H9 (cell line): ENCODE measurements around the gene KLHDC3. TPM values are rescaled to one million over a fixed set of nuclear protein-coding genes. Genes with fewer than 3 reads are reported as not detected.

Source experiments
- DNase-seq: peaks from one replicate; pipeline ENCODE4 v3.0.0-alpha.2; 2017
- H2AFZ ChIP-seq: one replicate; pipeline ENCODE4 v1.6.1; 2013; ENCODE audit warnings: mild to moderate bottlenecking, low read length, control low read depth, moderate library complexity
- H2AK5ac ChIP-seq: 2 replicates; pipeline ENCODE4 v1.6.1; 2013; ENCODE audit warnings: low read length, control low read depth, mixed read lengths; ENCODE audit not compliant: insufficient read length
- H2BK120ac ChIP-seq: one replicate; pipeline ENCODE4 v1.6.1; 2013; ENCODE audit warnings: low read depth, mild to moderate bottlenecking, low read length, control low read depth, inconsistent platforms; ENCODE audit not compliant: poor library complexity, severe bottlenecking
- H2BK12ac ChIP-seq: 2 replicates; pipeline ENCODE4 v1.6.1; 2013; ENCODE audit warnings: low read length, control low read depth, mixed read lengths, low read depth; ENCODE audit not compliant: insufficient read length
- H2BK15ac ChIP-seq: 2 replicates; pipeline ENCODE4 v1.6.1; 2013; ENCODE audit warnings: low read depth, low read length, control low read depth
- H2BK20ac ChIP-seq: one replicate; pipeline ENCODE4 v1.6.1; 2013; ENCODE audit warnings: low read depth, mild to moderate bottlenecking, low read length, control low read depth, inconsistent platforms; ENCODE audit not compliant: poor library complexity, severe bottlenecking
- H2BK5ac ChIP-seq: 2 replicates; pipeline ENCODE4 v1.6.1; 2013; ENCODE audit warnings: low read length, control low read depth, mixed read lengths; ENCODE audit not compliant: insufficient read length
- H3K14ac ChIP-seq: 2 replicates; pipeline ENCODE4 v1.6.1; 2013; ENCODE audit warnings: low read length, control low read depth; ENCODE audit not compliant: insufficient read depth
- H3K18ac ChIP-seq: 2 replicates; pipeline ENCODE4 v1.6.1; 2013; ENCODE audit warnings: low read depth, mild to moderate bottlenecking, mixed read lengths, low read length, control low read depth; ENCODE audit not compliant: insufficient read length
- H3K23ac ChIP-seq: 2 replicates; pipeline ENCODE4 v1.6.1; 2013; ENCODE audit warnings: low read length, control low read depth, mixed read lengths, low read depth; ENCODE audit not compliant: insufficient read length
- H3K23me2 ChIP-seq: 2 replicates; pipeline ENCODE4 v1.6.1; 2013; ENCODE audit warnings: low read depth, mild to moderate bottlenecking, mixed read lengths, low read length, control low read depth; ENCODE audit not compliant: insufficient read length, poor library complexity, severe bottlenecking
- H3K27ac ChIP-seq: 2 replicates; pipeline ENCODE4 v1.5.1; 2013; ENCODE audit warnings: low read length, control low read depth, mixed read lengths, low read depth; ENCODE audit not compliant: insufficient read length
- H3K27me3 ChIP-seq: 2 replicates; pipeline ENCODE4 v1.6.1; 2013; ENCODE audit warnings: low read length, control low read depth, inconsistent platforms; ENCODE audit not compliant: insufficient read depth
- H3K4ac ChIP-seq: 2 replicates; pipeline ENCODE4 v1.6.1; 2013; ENCODE audit warnings: low read depth, mild to moderate bottlenecking, control low read depth, inconsistent platforms, low read length, moderate library complexity
- H3K4me1 ChIP-seq: 2 replicates; pipeline ENCODE4 v1.6.1; 2013; ENCODE audit warnings: low read length, control low read depth, inconsistent platforms; ENCODE audit not compliant: insufficient read depth
- H3K4me2 ChIP-seq: 2 replicates; pipeline ENCODE4 v1.6.1; 2013; ENCODE audit warnings: low read length, control low read depth, mixed read lengths; ENCODE audit not compliant: insufficient read length, insufficient read depth
- H3K56ac ChIP-seq: 2 replicates; pipeline ENCODE4 v1.6.1; 2013; ENCODE audit warnings: low read depth, mild to moderate bottlenecking, mixed read lengths, low read length, control low read depth; ENCODE audit not compliant: insufficient read length
- H3K79me1 ChIP-seq: 2 replicates; pipeline ENCODE4 v1.6.1; 2013; ENCODE audit warnings: low read depth, mild to moderate bottlenecking, moderate library complexity, low read length, control low read depth, inconsistent platforms; ENCODE audit not compliant: insufficient read depth, poor library complexity, severe bottlenecking
- H3K79me2 ChIP-seq: 2 replicates; pipeline ENCODE4 v1.6.1; 2013; ENCODE audit warnings: low read length, control low read depth, inconsistent platforms; ENCODE audit not compliant: insufficient read depth
- H3K9ac ChIP-seq: 2 replicates; pipeline ENCODE4 v1.6.1; 2013; ENCODE audit warnings: low read length, control low read depth, mixed read lengths; ENCODE audit not compliant: insufficient read length; ENCODE audit errors: extremely low read depth
- H3K9me3 ChIP-seq: one replicate; pipeline ENCODE4 v1.6.1; 2013; ENCODE audit warnings: low read depth, low read length, inconsistent platforms; ENCODE audit not compliant: control insufficient read depth
- H3T11ph ChIP-seq: one replicate; pipeline ENCODE4 v1.6.1; 2013; ENCODE audit warnings: mild to moderate bottlenecking, low read length, control low read depth, inconsistent platforms
- H4K20me1 ChIP-seq: one replicate; pipeline ENCODE4 v1.6.1; 2013; ENCODE audit not compliant: control insufficient read depth, insufficient read length, insufficient read depth
- H4K5ac ChIP-seq: 2 replicates; pipeline ENCODE4 v1.6.1; 2013; ENCODE audit warnings: low read depth, mild to moderate bottlenecking, mixed read lengths, low read length, control low read depth; ENCODE audit not compliant: insufficient read length
- H4K8ac ChIP-seq: replicated peaks from 2 replicates; pipeline ENCODE4 v1.6.1; 2013; ENCODE audit warnings: low read length, control low read depth, mixed read lengths, low read depth; ENCODE audit not compliant: insufficient read length
- H4K91ac ChIP-seq: 2 replicates; pipeline ENCODE4 v1.6.1; 2013; ENCODE audit warnings: low read depth, mild to moderate bottlenecking, moderate library complexity, mixed read lengths, low read length, control low read depth; ENCODE audit not compliant: insufficient read length
- H3K27ac Mint-ChIP-seq, 3 experiments: 2 replicates in 2 of 3; 3 replicates in 1 of 3; pipeline ENCODE4 v1.8.0; 2020 to 2021; ENCODE audit warnings: mixed read lengths in 3 of 3, mild to moderate bottlenecking in 1 of 3, moderate library complexity in 1 of 3
- H3K27me3 Mint-ChIP-seq: 2 replicates; pipeline ENCODE4 v1.8.0; 2021; ENCODE audit warnings: low read depth, mild to moderate bottlenecking, moderate library complexity, mixed read lengths
- H3K36me3 Mint-ChIP-seq, 3 experiments: 2 replicates in 2 of 3; 3 replicates in 1 of 3; pipeline ENCODE4 v1.8.0; 2020 to 2021; ENCODE audit warnings: low read depth in 3 of 3, mixed read lengths in 3 of 3; ENCODE audit not compliant: insufficient read depth in 1 of 3
- H3K4me1 Mint-ChIP-seq, 2 experiments: 2 replicates each; pipeline ENCODE4 v1.8.0; 2020; ENCODE audit warnings: mixed read lengths in 2 of 2
- H3K4me3 Mint-ChIP-seq, 2 experiments: 2 replicates in 1 of 2; 3 replicates in 1 of 2; pipeline ENCODE4 v1.8.0; 2020 to 2021; ENCODE audit warnings: mild to moderate bottlenecking in 2 of 2, mixed read lengths in 2 of 2, moderate library complexity in 1 of 2
- H3K9me3 Mint-ChIP-seq, 2 experiments: 2 replicates in 1 of 2; 3 replicates in 1 of 2; pipeline ENCODE4 v1.8.0; 2020; ENCODE audit warnings: mild to moderate bottlenecking in 2 of 2, mixed read lengths in 2 of 2, moderate library complexity in 1 of 2
- WGBS: extraction: QIAGEN DNeasy Blood & Tissue Kit; methylation state at CpG from one replicate; pipeline ENCODE4 v1.1.7; 2013; ENCODE audit warnings: missing lambda C conversion rate, low lambda C conversion rate, mixed read lengths; ENCODE audit not compliant: insufficient read length; ENCODE audit errors: extremely low coverage; 5-methylcytosine and 5-hydroxymethylcytosine counted together
- total RNA-seq: library from RNA; stranded (reverse); gene quantifications from 2 replicates; pipeline ENCODE4 v1.2.1, GENCODE V29; 2021
- TF ChIP-seq, protein P1 (sequence below): fragments of 200-600 bp; sonication (generic); conservative IDR thresholded peaks from 3 replicates; pipeline ENCODE4 v1.8.0; 2021; ENCODE audit warnings: antibody characterized with exemption, mild to moderate bottlenecking

KLHDC3 gene
- total RNA-seq, 1 experiment from 2014 or later: 146 TPM

DNA sequence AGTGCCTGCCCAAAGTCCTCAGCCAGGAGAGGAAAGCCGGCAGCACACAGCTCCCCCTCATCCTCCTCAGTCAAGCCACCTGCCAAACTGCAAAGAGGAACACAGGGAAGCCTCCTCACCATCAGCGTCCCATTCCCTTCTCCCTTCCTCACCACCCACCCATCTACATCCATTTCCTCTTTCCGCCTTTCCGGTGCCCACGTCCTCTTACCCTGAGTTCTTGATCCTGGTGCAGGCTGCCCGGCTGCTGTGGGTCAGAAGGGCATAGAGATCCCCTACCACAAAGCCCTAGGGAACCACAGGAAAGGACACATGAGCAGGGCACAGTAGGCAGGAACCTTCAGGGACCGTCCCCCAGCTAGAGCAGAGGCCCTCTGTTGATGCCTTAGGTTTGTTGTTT is 47.5 kb upstream of the KLHDC3 start:
- Histone ChIP-seq H3K9me3 (no peaks in the 10 kb centered on the region), H2BK5ac (no peak overlapping the region), H3K56ac (no peak overlapping the region), H3K9ac (no peak overlapping the region), H3T11ph (no peak overlapping the region), H2AFZ (no peak overlapping the region), H3K27me3 (no peaks in the 10 kb centered on the region), H4K8ac (no peak overlapping the region), H3K18ac (no peak overlapping the region), H3K4ac (no peak overlapping the region), H4K91ac (no peak overlapping the region), H3K79me2 (no peaks in the 10 kb centered on the region), H2BK12ac (no peak overlapping the region), H2BK15ac (no peak overlapping the region), H3K4me2 (no peak overlapping the region), H4K5ac (no peak overlapping the region), H3K14ac (no peak overlapping the region), H2BK20ac (no peak overlapping the region), H3K27ac (no peak overlapping the region), H2BK120ac (no peak overlapping the region), H2AK5ac (no peak overlapping the region), H3K23ac (no peak overlapping the region), H4K20me1 (no peaks in the 10 kb centered on the region), H3K4me1 (no peaks in the 10 kb centered on the region), H3K23me2 (no peaks in the 10 kb centered on the region), H3K79me1 (no peaks in the 10 kb centered on the region)
- DNase-seq: no peak
- Mint-ChIP-seq H3K4me3 (no peak overlapping the region), H3K27me3 (peaks cover 7% of the 10 kb centered on the region), H3K27ac (no peak overlapping the region; a peak in 1 of 7 replicates), H3K4me1 (0 out of 4 replicates have a peak, but pooled peaks cover 0 to 2% of the 10 kb centered on the region in 2 experiments), H3K9me3 (no peaks in the 10 kb centered on the region), H3K36me3 (peaks cover 0 to 38% (median 14%) of the 10 kb centered on the region in 3 experiments; a peak in 5 of 7 replicates)
- WGBS: 67% methylated on average over 3 of the region's 7 CpGs
- TF ChIP-seq, protein P1, sequence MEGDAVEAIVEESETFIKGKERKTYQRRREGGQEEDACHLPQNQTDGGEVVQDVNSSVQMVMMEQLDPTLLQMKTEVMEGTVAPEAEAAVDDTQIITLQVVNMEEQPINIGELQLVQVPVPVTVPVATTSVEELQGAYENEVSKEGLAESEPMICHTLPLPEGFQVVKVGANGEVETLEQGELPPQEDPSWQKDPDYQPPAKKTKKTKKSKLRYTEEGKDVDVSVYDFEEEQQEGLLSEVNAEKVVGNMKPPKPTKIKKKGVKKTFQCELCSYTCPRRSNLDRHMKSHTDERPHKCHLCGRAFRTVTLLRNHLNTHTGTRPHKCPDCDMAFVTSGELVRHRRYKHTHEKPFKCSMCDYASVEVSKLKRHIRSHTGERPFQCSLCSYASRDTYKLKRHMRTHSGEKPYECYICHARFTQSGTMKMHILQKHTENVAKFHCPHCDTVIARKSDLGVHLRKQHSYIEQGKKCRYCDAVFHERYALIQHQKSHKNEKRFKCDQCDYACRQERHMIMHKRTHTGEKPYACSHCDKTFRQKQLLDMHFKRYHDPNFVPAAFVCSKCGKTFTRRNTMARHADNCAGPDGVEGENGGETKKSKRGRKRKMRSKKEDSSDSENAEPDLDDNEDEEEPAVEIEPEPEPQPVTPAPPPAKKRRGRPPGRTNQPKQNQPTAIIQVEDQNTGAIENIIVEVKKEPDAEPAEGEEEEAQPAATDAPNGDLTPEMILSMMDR: no peak
